Measurements from ENCODE around the gene ANP32A. TPM values are rescaled to one million over a fixed set of nuclear protein-coding genes. Genes with fewer than 3 reads are reported as not detected.
A peak's percentile ranks its signal among the peaks of the same experiment; 100 is the strongest.

ANP32A gene
- total RNA-seq, 1 donor from 2014 or later = 248 TPM

DNA sequence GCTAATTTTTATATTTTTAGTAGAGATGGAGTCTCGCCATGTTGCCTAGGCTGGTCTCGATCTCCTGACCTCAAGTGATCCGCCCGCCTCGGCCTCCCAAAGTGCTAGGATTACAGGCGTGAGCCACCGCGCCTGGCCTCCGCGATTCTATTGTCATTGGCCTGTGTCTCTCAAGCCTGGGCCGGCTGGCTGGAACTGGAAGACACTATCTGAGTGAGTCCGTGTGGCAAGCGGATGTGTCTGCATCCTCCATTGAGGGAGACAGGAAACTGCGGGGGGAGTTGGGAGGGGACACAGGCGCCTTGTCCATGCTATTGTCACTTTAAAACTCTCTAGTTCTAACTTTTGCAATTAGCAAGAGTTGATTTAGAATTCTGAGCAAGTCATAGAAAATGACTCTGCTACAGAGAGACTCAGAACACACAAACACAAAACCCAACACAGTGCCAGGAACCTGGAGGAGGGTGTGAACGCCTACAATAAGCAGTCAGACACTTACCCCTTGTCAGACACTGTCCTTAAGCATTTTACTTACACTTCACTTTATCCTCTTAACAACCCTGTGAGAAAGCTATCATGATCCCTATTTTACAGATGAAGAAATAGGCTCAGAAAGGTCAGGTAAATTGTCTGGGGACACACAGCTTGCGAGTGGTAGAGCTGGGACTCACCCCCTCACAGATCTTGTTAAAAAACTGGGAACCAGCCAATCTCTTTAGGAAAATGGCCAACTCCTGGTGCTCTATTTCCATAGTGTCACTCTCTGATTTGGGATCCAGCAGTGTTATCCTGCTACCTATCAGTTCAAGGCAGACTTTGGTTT lies 38.7 kb downstream of the ANP32A start:
- Mint-ChIP-seq H3K27ac (ENCODE audit: unreplicated experiment) (peak overlapping the region; percentile 94), H3K4me3 (ENCODE audit: unreplicated experiment) (peak overlapping the region; percentile 70), H3K27me3 (ENCODE audit: unreplicated experiment) (peaks cover 8% of the 10 kb centered on the region), H3K4me1 (ENCODE audit: unreplicated experiment) (peaks cover 44% of the 10 kb centered on the region), H3K9me3 (ENCODE audit: unreplicated experiment) (no peaks in the 10 kb centered on the region), H3K36me3 (ENCODE audit: low read depth, unreplicated experiment) (peaks cover 67% of the 10 kb centered on the region)
- DNase-seq (ENCODE audit: low spot score) = peak; percentile 65
- TF ChIP-seq, protein P1, sequence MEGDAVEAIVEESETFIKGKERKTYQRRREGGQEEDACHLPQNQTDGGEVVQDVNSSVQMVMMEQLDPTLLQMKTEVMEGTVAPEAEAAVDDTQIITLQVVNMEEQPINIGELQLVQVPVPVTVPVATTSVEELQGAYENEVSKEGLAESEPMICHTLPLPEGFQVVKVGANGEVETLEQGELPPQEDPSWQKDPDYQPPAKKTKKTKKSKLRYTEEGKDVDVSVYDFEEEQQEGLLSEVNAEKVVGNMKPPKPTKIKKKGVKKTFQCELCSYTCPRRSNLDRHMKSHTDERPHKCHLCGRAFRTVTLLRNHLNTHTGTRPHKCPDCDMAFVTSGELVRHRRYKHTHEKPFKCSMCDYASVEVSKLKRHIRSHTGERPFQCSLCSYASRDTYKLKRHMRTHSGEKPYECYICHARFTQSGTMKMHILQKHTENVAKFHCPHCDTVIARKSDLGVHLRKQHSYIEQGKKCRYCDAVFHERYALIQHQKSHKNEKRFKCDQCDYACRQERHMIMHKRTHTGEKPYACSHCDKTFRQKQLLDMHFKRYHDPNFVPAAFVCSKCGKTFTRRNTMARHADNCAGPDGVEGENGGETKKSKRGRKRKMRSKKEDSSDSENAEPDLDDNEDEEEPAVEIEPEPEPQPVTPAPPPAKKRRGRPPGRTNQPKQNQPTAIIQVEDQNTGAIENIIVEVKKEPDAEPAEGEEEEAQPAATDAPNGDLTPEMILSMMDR (IDR thresholded peaks at IDR 0.05; ENCODE audit: unreplicated experiment) = no peak

GRCh38 chr15:68781217-68781616 lies 39.5 kb downstream of the ANP32A start:
- DNase-seq (ENCODE audit: low spot score) = no peak
- peaks cover 66% of the 10 kb centered on the region for H3K36me3 Mint-ChIP-seq (ENCODE audit: low read depth, unreplicated experiment)
- H3K27ac Mint-ChIP-seq (ENCODE audit: unreplicated experiment) = peak overlapping the region; percentile 94
- H3K9me3 Mint-ChIP-seq (ENCODE audit: unreplicated experiment) = no peaks in the 10 kb centered on the region
- H3K4me1 Mint-ChIP-seq (ENCODE audit: unreplicated experiment) = peaks cover 44% of the 10 kb centered on the region
- TF ChIP-seq, protein P1 (IDR thresholded peaks at IDR 0.05; ENCODE audit: unreplicated experiment) = no peak
- no peak overlapping the region for H3K4me3 Mint-ChIP-seq (ENCODE audit: unreplicated experiment)
- peaks cover 8% of the 10 kb centered on the region for H3K27me3 Mint-ChIP-seq (ENCODE audit: unreplicated experiment)

DNA sequence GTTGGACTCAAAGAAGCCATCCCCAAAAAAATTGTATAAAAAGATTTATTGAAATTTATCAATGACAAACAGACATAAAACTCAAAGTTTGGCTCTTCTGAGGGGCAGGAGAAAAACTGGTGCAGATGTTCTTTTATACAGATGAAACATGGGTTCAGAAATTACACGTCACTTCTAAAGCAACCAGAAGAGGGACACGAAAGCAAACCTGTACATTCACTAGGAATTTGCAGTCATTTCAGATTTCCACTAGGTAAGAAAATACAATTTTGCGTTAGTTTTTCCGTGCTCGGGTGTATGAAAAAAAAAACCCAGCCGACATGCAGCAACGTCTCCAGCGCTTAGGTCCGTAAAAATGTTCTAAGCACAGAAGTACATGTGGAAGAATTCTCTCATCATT lies 41.8 kb downstream of the ANP32A start:
- H3K27ac Mint-ChIP-seq (ENCODE audit: unreplicated experiment) = no peak overlapping the region
- no peak for DNase-seq (ENCODE audit: low spot score)
- peaks cover 49% of the 10 kb centered on the region for H3K36me3 Mint-ChIP-seq (ENCODE audit: low read depth, unreplicated experiment)
- H3K4me3 Mint-ChIP-seq (ENCODE audit: unreplicated experiment) = no peak overlapping the region
- TF ChIP-seq, protein P1 (IDR thresholded peaks at IDR 0.05; ENCODE audit: unreplicated experiment) = no peak
- peaks cover 9% of the 10 kb centered on the region for H3K27me3 Mint-ChIP-seq (ENCODE audit: unreplicated experiment)
- no peaks in the 10 kb centered on the region for H3K9me3 Mint-ChIP-seq (ENCODE audit: unreplicated experiment)
- peaks cover 31% of the 10 kb centered on the region for H3K4me1 Mint-ChIP-seq (ENCODE audit: unreplicated experiment)

DNA sequence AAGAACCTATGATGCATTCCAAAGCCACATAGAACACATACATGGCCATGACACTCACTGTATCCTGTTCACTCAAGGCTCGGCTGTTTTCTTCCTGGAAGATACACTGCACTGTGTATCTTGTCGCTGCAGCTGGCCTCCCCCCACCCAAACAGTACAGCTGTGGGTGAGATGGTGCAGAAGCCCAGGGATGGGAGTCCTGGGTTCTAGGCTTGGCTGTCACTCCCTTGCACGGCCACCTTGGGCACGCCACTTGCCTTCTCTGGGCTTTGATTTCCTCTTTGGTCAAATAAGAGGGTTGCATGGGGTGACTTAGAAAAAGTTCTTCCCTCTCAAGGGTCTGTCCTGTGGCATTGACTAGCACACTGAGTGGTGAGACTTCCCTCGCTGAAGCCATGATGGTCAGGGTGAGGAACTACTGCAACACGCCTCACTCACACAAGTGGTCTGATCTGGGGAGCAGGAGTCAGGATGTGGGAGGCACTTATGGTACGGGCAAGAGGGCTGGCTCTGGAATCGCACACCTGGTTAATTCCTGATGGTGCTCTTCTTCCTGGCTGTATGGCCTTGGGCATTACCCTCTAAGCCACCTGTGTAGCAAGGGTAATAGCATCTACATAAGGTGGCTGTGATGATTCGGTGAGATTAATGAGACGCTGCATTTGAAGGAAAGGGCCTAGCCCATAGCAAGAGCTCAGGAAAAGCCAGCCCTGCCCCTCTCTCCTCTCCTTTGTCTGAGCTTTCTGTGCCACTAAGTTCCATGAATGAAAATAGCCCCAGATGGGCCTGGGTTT lies 44.0 kb downstream of the ANP32A start:
- H3K27ac Mint-ChIP-seq (ENCODE audit: unreplicated experiment) = peak overlapping the region; percentile 76
- no peaks in the 10 kb centered on the region for H3K9me3 Mint-ChIP-seq (ENCODE audit: unreplicated experiment)
- H3K36me3 Mint-ChIP-seq (ENCODE audit: low read depth, unreplicated experiment) = peaks cover 34% of the 10 kb centered on the region
- peaks cover 12% of the 10 kb centered on the region for H3K4me1 Mint-ChIP-seq (ENCODE audit: unreplicated experiment)
- TF ChIP-seq, protein P1 (IDR thresholded peaks at IDR 0.05; ENCODE audit: unreplicated experiment) = no peak
- H3K4me3 Mint-ChIP-seq (ENCODE audit: unreplicated experiment) = no peak overlapping the region
- no peak for DNase-seq (ENCODE audit: low spot score)
- H3K27me3 Mint-ChIP-seq (ENCODE audit: unreplicated experiment) = peaks cover 4% of the 10 kb centered on the region

Measured in endothelial cell (in vitro differentiated cells).